Urinary bladder (tissue), 4 donors: Measurements from ENCODE around the gene ID4. TPM values are rescaled to one million over a fixed set of nuclear protein-coding genes. Genes with fewer than 3 reads are reported as not detected.

Experiments
- DNase-seq: peaks from one replicate; pipeline ENCODE4 v3.0.0-alpha.2; 2015; ENCODE audit errors: extremely low spot score
- H3K27ac ChIP-seq: one replicate; pipeline ENCODE4 v1.5.1; 2013; ENCODE audit warnings: low read depth, mild to moderate bottlenecking, moderate library complexity
- H3K36me3 ChIP-seq: one replicate; pipeline ENCODE4 v1.6.1; 2013; ENCODE audit warnings: mild to moderate bottlenecking, moderate library complexity; ENCODE audit not compliant: insufficient read depth
- H3K4me1 ChIP-seq: one replicate; pipeline ENCODE4 v1.6.1; 2013; ENCODE audit warnings: mild to moderate bottlenecking, moderate library complexity; ENCODE audit not compliant: insufficient read depth
- H3K4me3 ChIP-seq: one replicate; pipeline ENCODE4 v1.5.1; 2013; ENCODE audit warnings: low read depth, low read length
- WGBS: extraction: QIAGEN DNeasy Blood & Tissue Kit; methylation state at CpG from one replicate; pipeline ENCODE4 v1.1.7; 2013; 5-methylcytosine and 5-hydroxymethylcytosine counted together
- polyA plus RNA-seq: library from polyadenylated mRNA; stranded (reverse); fragments of 200-250 nt; gene quantifications from one replicate; pipeline ENCODE4 v1.2.3, GENCODE V29; 2013
- total RNA-seq: library from RNA; depleted of rRNA; stranded (reverse); fragments of >200 nt; gene quantifications from one replicate; pipeline ENCODE4 v1.2.3, GENCODE V29; 2014
- donor health status: healthy with polysubstance abuse.
- donor health status: healthy.

The ID4 gene
- total and polyA plus RNA-seq, 2 donors, result 50.2 to 102 TPM

GRCh38 chr6:19838442-19839236 lies 1.5 kb downstream of the ID4 start:
- DNase-seq, result peak; percentile 46
- peak overlapping the region; percentile 88 for H3K4me3 ChIP-seq
- under 1% methylated on average over 63 of the region's 63 CpGs for WGBS

GRCh38 chr6:19839237-19839546 lies 2.0 kb downstream of the ID4 start:
- Histone ChIP-seq H3K4me3 (peak overlapping the region; percentile 88), H3K36me3 (no peaks in the 10 kb centered on the region), H3K27ac (peak overlapping the region; percentile 80), H3K4me1 (no peaks in the 10 kb centered on the region)
- no peak for DNase-seq
- WGBS, result 8% methylated on average over 7 of the region's 7 CpGs

More at GRCh38 chr6:19838442-19839236, 1.5 kb downstream of the ID4 start:
- Histone ChIP-seq H3K27ac (peak overlapping the region; percentile 80), H3K36me3 (no peaks in the 10 kb centered on the region), H3K4me1 (no peaks in the 10 kb centered on the region)

GRCh38 chr6:19839788-19840187 lies 2.6 kb downstream of the ID4 start:
- DNase-seq, result no peak
- Histone ChIP-seq H3K4me3 (peak overlapping the region; percentile 29), H3K27ac (no peak overlapping the region), H3K36me3 (no peaks in the 10 kb centered on the region), H3K4me1 (no peaks in the 10 kb centered on the region)
- WGBS, result 44% methylated on average over 1 of the region's 1 CpG

- no peak overlapping the region for H3K27ac ChIP-seq
- 44% methylated on average over 3 of the region's 3 CpGs for WGBS
- H3K36me3 ChIP-seq, result no peaks in the 10 kb centered on the region
- no peaks in the 10 kb centered on the region for H3K4me1 ChIP-seq
- no peak for DNase-seq
- H3K4me3 ChIP-seq, result no peak overlapping the region
Observed at GRCh38 chr6:19841181-19841580, 4.0 kb downstream of the ID4 start.

- Histone ChIP-seq H3K4me3 (no peak overlapping the region), H3K27ac (peak overlapping the region; percentile 19), H3K4me1 (no peaks in the 10 kb centered on the region), H3K36me3 (no peaks in the 10 kb centered on the region)
- no peak for DNase-seq
- 40% methylated on average over 4 of the region's 4 CpGs for WGBS
Observed at GRCh38 chr6:19842030-19842615, 5.0 kb downstream of the ID4 start.

GRCh38 chr6:19844689-19845088 lies 7.5 kb downstream of the ID4 start:
- no peak for DNase-seq
- H3K4me3 ChIP-seq, result no peak overlapping the region
- H3K36me3 ChIP-seq, result no peaks in the 10 kb centered on the region
- no peaks in the 10 kb centered on the region for H3K4me1 ChIP-seq
- no peak overlapping the region for H3K27ac ChIP-seq
- WGBS, result 68% methylated on average over 2 of the region's 2 CpGs

- H3K4me3 ChIP-seq, result no peak overlapping the region
- H3K36me3 ChIP-seq, result no peaks in the 10 kb centered on the region
- H3K27ac ChIP-seq, result no peak overlapping the region
- no peaks in the 10 kb centered on the region for H3K4me1 ChIP-seq
- DNase-seq, result no peak
- 67% methylated on average over 10 of the region's 10 CpGs for WGBS
Observed at GRCh38 chr6:19845266-19846041, 8.3 kb downstream of the ID4 start.

- 78% methylated on average over 2 of the region's 2 CpGs for WGBS
- no peak for DNase-seq
- H3K27ac ChIP-seq, result no peak overlapping the region
- H3K4me3 ChIP-seq, result no peak overlapping the region
- H3K4me1 ChIP-seq, result no peaks in the 10 kb centered on the region
- no peaks in the 10 kb centered on the region for H3K36me3 ChIP-seq
Observed at GRCh38 chr6:19848465-19849029, 11.4 kb downstream of the ID4 start.

GRCh38 chr6:19849196-19849595 lies 12.0 kb downstream of the ID4 start:
- H3K4me3 ChIP-seq, result no peak overlapping the region
- H3K4me1 ChIP-seq, result no peaks in the 10 kb centered on the region
- DNase-seq, result no peak
- peak overlapping the region; percentile 16 for H3K27ac ChIP-seq
- H3K36me3 ChIP-seq, result no peaks in the 10 kb centered on the region
- WGBS, result 68% methylated on average over 3 of the region's 3 CpGs

GRCh38 chr6:19849755-19850154 lies 12.6 kb downstream of the ID4 start:
- no peaks in the 10 kb centered on the region for H3K4me1 ChIP-seq
- DNase-seq, result no peak
- WGBS, result 91% methylated on average over 4 of the region's 4 CpGs
- no peak overlapping the region for H3K27ac ChIP-seq
- no peaks in the 10 kb centered on the region for H3K36me3 ChIP-seq
- H3K4me3 ChIP-seq, result no peak overlapping the region

- DNase-seq, result peak; percentile 67
- Histone ChIP-seq H3K36me3 (no peaks in the 10 kb centered on the region), H3K4me1 (no peaks in the 10 kb centered on the region), H3K4me3 (no peak overlapping the region), H3K27ac (peak overlapping the region; percentile 56)
- 25% methylated on average over 10 of the region's 10 CpGs for WGBS
Observed at GRCh38 chr6:19851241-19852089, 14.3 kb downstream of the ID4 start.

GRCh38 chr6:19852090-19852457 lies 14.9 kb downstream of the ID4 start:
- Histone ChIP-seq H3K4me3 (no peak overlapping the region), H3K36me3 (no peaks in the 10 kb centered on the region), H3K27ac (no peak overlapping the region), H3K4me1 (no peaks in the 10 kb centered on the region)
- DNase-seq, result no peak
- WGBS, result 82% methylated on average over 2 of the region's 2 CpGs

GRCh38 chr6:19852927-19853326 lies 15.8 kb downstream of the ID4 start:
- DNase-seq, result no peak
- Histone ChIP-seq H3K4me3 (no peak overlapping the region), H3K27ac (no peak overlapping the region), H3K36me3 (no peaks in the 10 kb centered on the region), H3K4me1 (no peaks in the 10 kb centered on the region)
- WGBS, result 82% methylated on average over 6 of the region's 6 CpGs
